ENCODE results near the gene FBXO24. TPM values are rescaled to one million over a fixed set of nuclear protein-coding genes. Genes with fewer than 3 reads are reported as not detected.

FBXO24 gene
- total and polyA plus RNA-seq, 7 donors: 0.27 to 2.8 (median 0.83) TPM; not detected in 1

DNA sequence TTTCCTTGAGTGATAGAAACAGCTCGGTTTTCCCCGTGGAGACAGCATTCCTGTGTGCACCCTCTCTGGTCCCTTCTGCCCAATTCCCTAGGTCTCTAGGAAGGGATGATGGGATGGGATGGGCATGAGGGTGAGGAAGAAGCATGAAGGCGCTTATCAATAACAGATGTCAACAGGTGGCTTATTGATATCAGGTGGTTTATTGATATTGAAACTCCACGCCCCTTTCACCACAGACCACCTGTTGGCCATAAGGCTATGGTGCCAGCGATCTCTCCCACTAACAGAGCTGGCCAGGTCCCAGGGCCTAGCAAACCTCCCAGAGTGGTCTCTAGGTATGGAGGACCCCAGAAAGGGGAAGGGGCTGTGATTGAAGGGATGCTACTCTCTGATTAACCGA lies 34.1 kb downstream of the FBXO24 start:
- TF ChIP-seq EP300 (IDR thresholded peaks at IDR 0.05) (no peak), POLR2AphosphoS5 (IDR thresholded peaks at IDR 0.05) (no peak), POLR2A (IDR thresholded peaks at IDR 0.05) (no peak)
- TF ChIP-seq, protein P1, sequence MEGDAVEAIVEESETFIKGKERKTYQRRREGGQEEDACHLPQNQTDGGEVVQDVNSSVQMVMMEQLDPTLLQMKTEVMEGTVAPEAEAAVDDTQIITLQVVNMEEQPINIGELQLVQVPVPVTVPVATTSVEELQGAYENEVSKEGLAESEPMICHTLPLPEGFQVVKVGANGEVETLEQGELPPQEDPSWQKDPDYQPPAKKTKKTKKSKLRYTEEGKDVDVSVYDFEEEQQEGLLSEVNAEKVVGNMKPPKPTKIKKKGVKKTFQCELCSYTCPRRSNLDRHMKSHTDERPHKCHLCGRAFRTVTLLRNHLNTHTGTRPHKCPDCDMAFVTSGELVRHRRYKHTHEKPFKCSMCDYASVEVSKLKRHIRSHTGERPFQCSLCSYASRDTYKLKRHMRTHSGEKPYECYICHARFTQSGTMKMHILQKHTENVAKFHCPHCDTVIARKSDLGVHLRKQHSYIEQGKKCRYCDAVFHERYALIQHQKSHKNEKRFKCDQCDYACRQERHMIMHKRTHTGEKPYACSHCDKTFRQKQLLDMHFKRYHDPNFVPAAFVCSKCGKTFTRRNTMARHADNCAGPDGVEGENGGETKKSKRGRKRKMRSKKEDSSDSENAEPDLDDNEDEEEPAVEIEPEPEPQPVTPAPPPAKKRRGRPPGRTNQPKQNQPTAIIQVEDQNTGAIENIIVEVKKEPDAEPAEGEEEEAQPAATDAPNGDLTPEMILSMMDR (IDR thresholded peaks at IDR 0.05): no peak
- H3K4me3 ChIP-seq: no peak overlapping the region
- peaks cover 0 to 5% (median 0%) of the 10 kb centered on the region in 4 donors for H3K36me3 ChIP-seq
- no peaks in the 10 kb centered on the region for H3K4me1 ChIP-seq
- no peaks in the 10 kb centered on the region for H3K9me3 ChIP-seq
- no peak overlapping the region for H3K27ac ChIP-seq
- 92 to 93% methylated on average over 6 of the region's 6 CpGs for WGBS, 2 donors
- no peak for DNase-seq
- intact Hi-C loops (cut with DNase I): no loop called here
- no peaks in the 10 kb centered on the region for H3K27me3 ChIP-seq

DNA sequence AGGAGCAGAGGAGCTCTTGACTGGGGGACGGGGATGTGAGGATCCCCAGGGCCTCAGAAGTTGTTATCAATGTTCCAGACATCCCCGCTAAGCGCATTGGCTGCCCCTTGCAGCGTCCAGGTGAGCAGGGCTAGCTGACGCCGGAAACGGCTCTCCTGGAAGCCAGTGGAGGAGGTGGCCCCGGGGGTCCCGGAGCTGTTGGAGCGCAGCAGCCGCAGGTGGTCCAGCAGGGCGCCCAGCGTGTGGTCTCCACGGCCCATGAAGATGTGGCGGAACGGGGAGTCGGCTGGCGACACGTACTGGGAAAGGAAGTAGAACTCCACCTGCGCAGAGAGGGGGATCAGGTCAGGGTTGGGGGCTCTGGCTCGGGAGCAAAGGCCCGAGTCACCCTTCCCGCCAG lies 34.7 kb downstream of the FBXO24 start:
- WGBS, 2 donors: 95 to 96% methylated on average over 23 of the region's 23 CpGs
- TF ChIP-seq, protein P1 (IDR thresholded peaks at IDR 0.05): no peak
- TF ChIP-seq EP300 (IDR thresholded peaks at IDR 0.05): no peak
- TF ChIP-seq POLR2A (IDR thresholded peaks at IDR 0.05): no peak
- no peak for TF ChIP-seq POLR2AphosphoS5 (IDR thresholded peaks at IDR 0.05)
- no peak overlapping the region for H3K27ac ChIP-seq
- no peak for DNase-seq
- H3K9me3 ChIP-seq: no peaks in the 10 kb centered on the region
- no peaks in the 10 kb centered on the region for H3K36me3 ChIP-seq
- no peaks in the 10 kb centered on the region for H3K4me1 ChIP-seq
- H3K27me3 ChIP-seq: no peaks in the 10 kb centered on the region
- H3K4me3 ChIP-seq: no peak overlapping the region
- intact Hi-C loops (cut with DNase I): no loop called here

DNA sequence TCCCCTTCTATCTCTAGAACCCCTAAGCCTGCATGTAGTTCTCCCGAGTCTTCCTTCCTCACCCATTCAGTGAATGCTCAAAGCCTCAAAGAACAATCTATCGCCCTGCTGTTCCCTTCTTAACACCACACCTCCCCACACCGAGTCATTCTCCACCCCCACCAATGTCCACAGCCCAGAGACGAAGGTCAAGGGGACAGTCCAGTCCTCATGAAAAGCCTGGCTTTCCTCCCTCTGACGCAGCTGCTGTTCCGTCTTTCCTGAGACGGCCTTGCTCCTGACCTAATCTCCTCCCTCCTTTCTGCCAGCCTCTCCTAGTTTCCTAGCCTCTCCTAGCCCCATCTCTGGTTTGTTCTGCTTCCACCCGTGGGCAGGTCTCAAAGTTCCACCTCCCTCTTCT lies 35.4 kb downstream of the FBXO24 start:
- Histone ChIP-seq H3K27me3 (peaks cover 0 to 2% (median 0%) of the 10 kb centered on the region in 3 donors), H3K9me3 (no peaks in the 10 kb centered on the region), H3K27ac (no peak overlapping the region), H3K4me1 (peaks cover 0 to 6% (median 5%) of the 10 kb centered on the region in 4 donors), H3K36me3 (no peaks in the 10 kb centered on the region), H3K4me3 (no peak overlapping the region)
- WGBS, 2 donors: 81 to 87% methylated on average over 8 of the region's 8 CpGs
- no peak for DNase-seq
- intact Hi-C loops (cut with DNase I): no loop called here
- TF ChIP-seq POLR2AphosphoS5 (IDR thresholded peaks at IDR 0.05) (no peak), POLR2A (IDR thresholded peaks at IDR 0.05) (no peak), EP300 (IDR thresholded peaks at IDR 0.05) (no peak)
- TF ChIP-seq, protein P1 (IDR thresholded peaks at IDR 0.05): no peak

DNA sequence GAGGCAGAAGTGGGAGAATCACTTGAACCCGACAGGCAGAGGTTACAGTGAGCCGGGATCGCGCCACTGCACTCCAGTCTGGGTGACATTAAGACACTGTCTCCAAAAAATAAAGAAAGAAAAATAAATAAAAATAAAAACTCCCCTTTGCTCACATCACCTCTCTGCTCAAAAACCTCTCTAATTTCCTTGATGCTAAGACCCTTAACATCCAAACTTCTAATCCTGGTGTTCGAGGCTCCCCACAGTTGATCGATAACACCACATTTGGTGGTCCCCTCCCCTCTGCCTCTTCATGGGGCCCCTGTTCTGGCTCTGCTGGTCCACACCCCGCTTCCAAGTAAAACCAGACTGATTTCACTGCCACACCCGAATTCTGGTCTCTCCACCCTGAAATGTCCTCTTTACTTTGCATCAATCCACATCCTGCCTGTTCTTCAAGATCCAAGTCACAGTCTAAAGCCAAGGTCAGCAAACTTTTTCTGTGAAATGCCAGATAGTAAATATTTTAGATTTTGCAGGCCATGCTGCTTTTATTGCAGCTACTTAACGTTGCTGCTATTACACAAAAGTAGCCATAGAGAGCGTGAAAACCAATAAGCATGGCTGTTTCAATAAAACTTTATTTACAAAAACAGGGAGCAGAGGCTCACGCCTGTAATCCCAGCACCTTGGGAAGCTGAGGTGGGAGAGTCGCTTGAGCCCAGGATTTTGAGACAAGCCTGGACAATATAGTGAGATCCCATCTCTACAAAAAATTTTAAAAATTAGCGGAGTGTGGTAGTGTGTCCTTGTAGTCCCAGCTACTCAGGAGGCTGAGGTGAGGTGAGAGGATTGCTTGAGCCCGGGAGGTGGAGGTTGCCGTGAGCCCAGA lies 38.1 kb downstream of the FBXO24 start:
- intact Hi-C loops (cut with DNase I): no loop called here
- WGBS, 2 donors: 74 to 88% methylated on average over 15 of the region's 15 CpGs
- no peak for DNase-seq

More for the DNA sequence above, 38.1 kb downstream of the FBXO24 start:
- H3K4me3 ChIP-seq: no peak overlapping the region
- H3K27me3 ChIP-seq: peaks cover 0 to 11% (median 8%) of the 10 kb centered on the region in 3 donors
- no peaks in the 10 kb centered on the region for H3K9me3 ChIP-seq
- no peaks in the 10 kb centered on the region for H3K36me3 ChIP-seq
- no peak overlapping the region for H3K27ac ChIP-seq
- H3K4me1 ChIP-seq: peaks cover 0 to 13% (median 11%) of the 10 kb centered on the region in 4 donors
- TF ChIP-seq POLR2AphosphoS5 (IDR thresholded peaks at IDR 0.05): no peak
- no peak for TF ChIP-seq EP300 (IDR thresholded peaks at IDR 0.05)
- TF ChIP-seq, protein P1 (IDR thresholded peaks at IDR 0.05): no peak
- TF ChIP-seq POLR2A (IDR thresholded peaks at IDR 0.05): no peak
